ENCODE data around the gene KRTAP5-8.

- TF ChIP-seq HOMEZ (CRISPR knock-in tag; IDR thresholded peaks at IDR 0.05) = no peak
- no peak for TF ChIP-seq ZBTB49 (CRISPR knock-in tag; IDR thresholded peaks at IDR 0.05; ENCODE audit: borderline replicate concordance)
- no peak for TF ChIP-seq E2F1 (CRISPR knock-in tag; IDR thresholded peaks at IDR 0.05)
- TF ChIP-seq ARID4B (CRISPR knock-in tag; IDR thresholded peaks at IDR 0.05) = no peak
- no peak for TF ChIP-seq WHSC1 (IDR thresholded peaks at IDR 0.05; ENCODE audit: low read length)
- TF ChIP-seq EZH2 (IDR thresholded peaks at IDR 0.05; ENCODE audit: borderline replicate concordance, low read depth, low read length) = no peak
Measured at GRCh38 chr11:71574418-71574817, 36.6 kb downstream of the KRTAP5-8 start.
